ENCODE data around the gene PRRG4.
"Not testable (repeated sequence)": the region's sequence is repeated elsewhere in the genome, so short reads cannot be mapped to it uniquely, and the experiment has no call there.

Gene PRRG4

DNA sequence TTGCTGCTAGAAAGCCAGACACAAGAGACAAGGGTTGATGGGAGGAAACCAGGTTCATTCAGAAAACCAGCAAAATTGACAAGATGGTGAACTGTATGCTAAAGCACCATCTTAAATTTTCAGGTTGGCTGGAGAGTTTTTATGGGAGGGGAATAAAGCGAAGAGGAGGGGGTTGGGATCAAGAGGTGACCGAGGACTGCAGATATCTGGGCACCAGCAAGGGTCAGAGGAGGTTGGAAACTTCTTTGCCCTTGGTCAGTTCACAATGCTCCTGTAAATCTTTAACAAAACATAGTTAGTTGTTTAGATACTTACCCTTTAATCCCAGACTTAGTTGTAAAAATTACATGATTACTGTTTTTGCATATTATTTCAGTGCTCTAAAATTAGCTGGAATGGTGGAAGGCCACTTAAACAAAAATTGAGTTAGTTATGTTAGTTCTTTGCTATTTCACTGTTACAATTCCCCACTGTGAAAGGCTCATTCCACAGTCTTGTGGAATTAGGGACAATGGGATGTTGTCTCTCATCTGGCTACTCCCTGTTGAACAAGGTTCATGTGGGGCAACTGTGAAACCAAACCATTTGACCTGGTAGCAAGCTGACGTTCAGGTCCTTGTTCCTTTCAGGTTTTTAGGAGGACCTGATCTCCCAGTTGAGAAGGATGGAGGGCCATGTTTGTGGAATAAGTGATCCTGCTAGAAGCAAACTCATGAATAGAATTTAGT lies 32.3 kb downstream of the PRRG4 start:
- Histone ChIP-seq H4K12ac (ENCODE audit: low read depth, low read length) (no peak overlapping the region), H3K23ac (ENCODE audit: low read length) (no peak overlapping the region), H3K27ac (ENCODE audit: low read depth, low read length) (no peak overlapping the region), H4K8ac (ENCODE audit: low read depth, low read length) (no peak overlapping the region), H2BK120ac (ENCODE audit: insufficient read depth, low read length, poor library complexity) (no peak overlapping the region), H3K4ac (ENCODE audit: low read depth, low read length) (no peak overlapping the region), H3K9me3 (ENCODE audit: insufficient read depth, low read depth, low read length) (no peaks in the 10 kb centered on the region), H3K27me3 (ENCODE audit: insufficient read depth, low read length) (no peaks in the 10 kb centered on the region), H2AK5ac (ENCODE audit: low read length) (no peak overlapping the region), H3K79me1 (ENCODE audit: low read length) (no peaks in the 10 kb centered on the region), H2BK5ac (ENCODE audit: low read depth, low read length, poor library complexity) (no peak overlapping the region), H3K4me1 (ENCODE audit: control insufficient read depth in 1 of 2, insufficient read depth in 2 of 2, low read length in 2 of 2) (no peaks in the 10 kb centered on the region), H3K9ac (ENCODE audit: low read length) (no peak overlapping the region), H3K18ac (ENCODE audit: low read length) (no peak overlapping the region), H3K14ac (ENCODE audit: low read length) (no peak overlapping the region), H3K4me2 (ENCODE audit: low read length) (no peak overlapping the region), H2AFZ (ENCODE audit: insufficient read depth, low read length, poor library complexity) (no peak overlapping the region), H3K79me2 (ENCODE audit: control insufficient read depth, insufficient read depth, low read length, poor library complexity) (no peaks in the 10 kb centered on the region), H2BK12ac (ENCODE audit: low read length) (no peak overlapping the region), H4K91ac (ENCODE audit: low read depth, low read length) (no peak overlapping the region), H3K4me3 (ENCODE audit: low read depth, low read length) (no peak overlapping the region), H3K36me3 (ENCODE audit: control insufficient read depth in 1 of 2, insufficient read depth in 2 of 2, low read length in 2 of 2) (no peaks in the 10 kb centered on the region)
- no CpG with 5 or more reads among the region's 3 CpGs for WGBS (ENCODE audit: extremely low coverage, insufficient coverage, insufficient read length)
- no peak for DNase-seq

DNA sequence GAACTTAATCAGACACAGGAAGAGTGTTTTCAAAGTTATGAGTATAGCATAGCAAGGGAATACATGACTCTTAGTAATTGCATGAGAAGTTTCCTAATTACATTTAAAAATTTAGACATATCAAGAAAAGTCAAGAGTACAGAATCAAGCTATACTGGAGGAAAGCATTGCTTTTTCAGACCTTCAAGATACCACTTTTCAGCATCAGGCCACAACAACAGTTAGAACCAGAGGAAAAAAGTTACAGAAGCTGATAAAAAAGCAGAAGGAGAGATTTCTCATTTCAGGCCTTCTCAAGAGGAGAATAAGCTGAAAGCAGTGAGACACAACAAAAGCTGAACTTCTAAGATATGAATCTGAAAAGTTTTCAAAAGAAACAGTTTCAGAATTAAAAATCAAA lies 34.8 kb downstream of the PRRG4 start:
- H3K14ac ChIP-seq (ENCODE audit: low read length) = no peak overlapping the region
- H3K4me3 ChIP-seq (ENCODE audit: low read depth, low read length) = no peak overlapping the region
- no peaks in the 10 kb centered on the region for H3K27me3 ChIP-seq (ENCODE audit: insufficient read depth, low read length)
- no peak for DNase-seq
- no peaks in the 10 kb centered on the region for H3K36me3 ChIP-seq (ENCODE audit: control insufficient read depth in 1 of 2, insufficient read depth in 2 of 2, low read length in 2 of 2)
- H3K4me1 ChIP-seq (ENCODE audit: control insufficient read depth in 1 of 2, insufficient read depth in 2 of 2, low read length in 2 of 2) = no peaks in the 10 kb centered on the region
- no peak overlapping the region for H3K23ac ChIP-seq (ENCODE audit: low read length)
- H3K18ac ChIP-seq (ENCODE audit: low read length) = no peak overlapping the region
- no peak overlapping the region for H3K4ac ChIP-seq (ENCODE audit: low read depth, low read length)
- H3K4me2 ChIP-seq (ENCODE audit: low read length) = no peak overlapping the region
- no peak overlapping the region for H2BK5ac ChIP-seq (ENCODE audit: low read depth, low read length, poor library complexity)
- H3K27ac ChIP-seq (ENCODE audit: low read depth, low read length) = no peak overlapping the region
- H2AFZ ChIP-seq (ENCODE audit: insufficient read depth, low read length, poor library complexity) = no peak overlapping the region
- H4K91ac ChIP-seq (ENCODE audit: low read depth, low read length) = no peak overlapping the region
- H3K9ac ChIP-seq (ENCODE audit: low read length) = no peak overlapping the region
- H4K8ac ChIP-seq (ENCODE audit: low read depth, low read length) = no peak overlapping the region
- no peak overlapping the region for H2AK5ac ChIP-seq (ENCODE audit: low read length)
- H4K12ac ChIP-seq (ENCODE audit: low read depth, low read length) = no peak overlapping the region
- no peak overlapping the region for H2BK120ac ChIP-seq (ENCODE audit: insufficient read depth, low read length, poor library complexity)
- no peak overlapping the region for H2BK12ac ChIP-seq (ENCODE audit: low read length)
- H3K79me1 ChIP-seq (ENCODE audit: low read length) = no peaks in the 10 kb centered on the region
- no peaks in the 10 kb centered on the region for H3K9me3 ChIP-seq (ENCODE audit: insufficient read depth, low read depth, low read length)
- no peaks in the 10 kb centered on the region for H3K79me2 ChIP-seq (ENCODE audit: control insufficient read depth, insufficient read depth, low read length, poor library complexity)

DNA sequence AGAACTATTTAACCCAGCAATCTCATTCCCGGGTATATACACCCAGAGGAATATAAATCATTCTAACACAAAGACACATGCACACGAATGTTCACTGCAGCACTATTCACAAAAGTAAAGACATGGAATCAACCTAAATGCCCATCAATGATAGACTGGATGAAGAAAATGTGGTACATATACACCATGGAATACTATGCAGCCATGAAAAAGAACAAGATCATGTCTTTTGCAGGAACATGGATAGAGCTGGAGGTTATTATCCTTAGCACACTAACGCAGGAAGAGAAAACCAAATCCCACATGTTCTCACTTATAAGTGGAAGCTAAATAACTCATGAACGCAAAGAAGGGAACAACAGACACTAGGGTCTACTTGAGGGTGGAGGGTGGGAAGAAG lies 39.0 kb downstream of the PRRG4 start:
- H3K14ac ChIP-seq (ENCODE audit: low read length); DNase-seq; H2BK5ac ChIP-seq (ENCODE audit: low read depth, low read length, poor library complexity); H3K79me1 ChIP-seq (ENCODE audit: low read length); H3K4me3 ChIP-seq (ENCODE audit: low read depth, low read length); H3K4me1 ChIP-seq (ENCODE audit: control insufficient read depth in 1 of 2, insufficient read depth in 2 of 2, low read length in 2 of 2); H2AK5ac ChIP-seq (ENCODE audit: low read length); H3K79me2 ChIP-seq (ENCODE audit: control insufficient read depth, insufficient read depth, low read length, poor library complexity); H3K36me3 ChIP-seq (ENCODE audit: control insufficient read depth in 1 of 2, insufficient read depth in 2 of 2, low read length in 2 of 2); H3K27me3 ChIP-seq (ENCODE audit: insufficient read depth, low read length); H3K18ac ChIP-seq (ENCODE audit: low read length); H2BK12ac ChIP-seq (ENCODE audit: low read length); H3K9ac ChIP-seq (ENCODE audit: low read length); H4K8ac ChIP-seq (ENCODE audit: low read depth, low read length); H2BK120ac ChIP-seq (ENCODE audit: insufficient read depth, low read length, poor library complexity); H3K27ac ChIP-seq (ENCODE audit: low read depth, low read length); H4K91ac ChIP-seq (ENCODE audit: low read depth, low read length); H3K4ac ChIP-seq (ENCODE audit: low read depth, low read length); H4K12ac ChIP-seq (ENCODE audit: low read depth, low read length); H3K4me2 ChIP-seq (ENCODE audit: low read length); H3K23ac ChIP-seq (ENCODE audit: low read length); H3K9me3 ChIP-seq (ENCODE audit: insufficient read depth, low read depth, low read length); H2AFZ ChIP-seq (ENCODE audit: insufficient read depth, low read length, poor library complexity): not testable (repeated sequence)
- WGBS (ENCODE audit: extremely low coverage, insufficient coverage, insufficient read length) = no CpG with 5 or more reads among the region's 4 CpGs

DNA sequence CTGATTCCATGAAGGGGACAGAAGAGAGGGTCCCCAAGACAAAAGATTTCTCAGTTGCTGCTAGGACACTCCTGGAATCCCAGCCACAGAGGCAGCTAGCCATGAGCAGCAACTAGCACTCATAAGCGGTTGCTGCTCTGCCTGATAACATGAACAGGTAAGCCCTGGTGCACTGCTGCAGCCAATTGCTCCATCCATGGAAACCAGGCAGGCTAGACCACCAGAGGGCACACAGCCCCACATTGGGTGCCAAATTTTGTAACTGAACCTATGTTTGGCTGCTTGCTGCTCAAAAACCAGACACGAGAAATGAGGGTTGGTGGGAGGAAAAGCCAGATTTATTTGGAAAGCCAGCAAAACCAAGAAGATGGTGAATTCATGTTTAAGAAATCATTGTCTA lies 40.9 kb downstream of the PRRG4 start:
- no peak overlapping the region for H3K4me2 ChIP-seq (ENCODE audit: low read length)
- H3K36me3 ChIP-seq (ENCODE audit: control insufficient read depth in 1 of 2, insufficient read depth in 2 of 2, low read length in 2 of 2) = no peaks in the 10 kb centered on the region
- DNase-seq = peak in 1 of 2 donors; percentile 51
- H3K18ac ChIP-seq (ENCODE audit: low read length) = no peak overlapping the region
- H2BK120ac ChIP-seq (ENCODE audit: insufficient read depth, low read length, poor library complexity) = no peak overlapping the region
- no peak overlapping the region for H3K4me3 ChIP-seq (ENCODE audit: low read depth, low read length)
- H2BK12ac ChIP-seq (ENCODE audit: low read length) = no peak overlapping the region
- no CpG with 5 or more reads among the region's 2 CpGs for WGBS (ENCODE audit: extremely low coverage, insufficient coverage, insufficient read length)
- no peak overlapping the region for H3K9ac ChIP-seq (ENCODE audit: low read length)
- H4K8ac ChIP-seq (ENCODE audit: low read depth, low read length) = no peak overlapping the region
- H3K79me2 ChIP-seq (ENCODE audit: control insufficient read depth, insufficient read depth, low read length, poor library complexity) = no peaks in the 10 kb centered on the region
- no peak overlapping the region for H4K91ac ChIP-seq (ENCODE audit: low read depth, low read length)
- no peak overlapping the region for H3K14ac ChIP-seq (ENCODE audit: low read length)
- H3K27me3 ChIP-seq (ENCODE audit: insufficient read depth, low read length) = no peaks in the 10 kb centered on the region
- H3K4ac ChIP-seq (ENCODE audit: low read depth, low read length) = no peak overlapping the region
- no peak overlapping the region for H3K23ac ChIP-seq (ENCODE audit: low read length)
- no peaks in the 10 kb centered on the region for H3K79me1 ChIP-seq (ENCODE audit: low read length)
- no peaks in the 10 kb centered on the region for H3K4me1 ChIP-seq (ENCODE audit: control insufficient read depth in 1 of 2, insufficient read depth in 2 of 2, low read length in 2 of 2)
- H2AK5ac ChIP-seq (ENCODE audit: low read length) = no peak overlapping the region
- H4K12ac ChIP-seq (ENCODE audit: low read depth, low read length) = no peak overlapping the region
- no peak overlapping the region for H3K27ac ChIP-seq (ENCODE audit: low read depth, low read length)
- H2AFZ ChIP-seq (ENCODE audit: insufficient read depth, low read length, poor library complexity) = no peak overlapping the region
- H3K9me3 ChIP-seq (ENCODE audit: insufficient read depth, low read depth, low read length) = no peaks in the 10 kb centered on the region
- no peak overlapping the region for H2BK5ac ChIP-seq (ENCODE audit: low read depth, low read length, poor library complexity)
